Transverse colon (tissue), 3 donors: ENCODE data around the gene SCN5A.

ENCODE experiments used
- EP300 ChIP-seq: sonication (generic); formaldehyde crosslinking; IDR thresholded peaks from one replicate; pipeline ENCODE4 v1.6.1; 2017; ENCODE audit warnings: antibody characterized with exemption, low read depth
- TF ChIP-seq, protein P1 (sequence below), 5 experiments: fragments of 200-600 bp in 3 of 5; fragments of 450-650 bp in 2 of 5; sonication (generic) in 3 of 5; IDR thresholded peaks; 1 replicate in 2 of 5; 2 replicates in 3 of 5; pipeline ENCODE4 v1.5.1; 2016 to 2017; ENCODE audit warnings: antibody characterized with exemption in 5 of 5, inconsistent platforms in 3 of 5, mild to moderate bottlenecking in 2 of 5, moderate library complexity in 1 of 5

DNA sequence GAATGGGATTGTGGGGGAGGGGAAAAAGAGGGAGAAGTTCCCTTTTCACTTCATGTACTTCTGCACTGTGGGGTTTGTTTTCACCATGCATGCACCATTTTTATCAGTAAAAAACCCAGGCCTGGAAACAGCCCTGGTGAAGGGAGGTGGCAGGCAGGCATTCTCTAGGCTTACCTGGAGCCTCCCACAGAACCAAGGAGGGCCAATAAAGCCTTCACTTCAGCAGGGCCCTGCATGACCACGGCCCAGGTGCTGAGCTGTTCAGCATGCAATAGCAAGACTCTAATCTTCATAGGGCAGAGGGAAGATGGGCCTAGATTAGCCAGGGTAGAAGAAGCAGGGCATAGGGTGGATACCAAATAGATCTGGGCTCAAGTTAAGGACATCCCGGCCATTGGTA is 49.6 kb downstream of the SCN5A start:
- TF ChIP-seq, protein P1, sequence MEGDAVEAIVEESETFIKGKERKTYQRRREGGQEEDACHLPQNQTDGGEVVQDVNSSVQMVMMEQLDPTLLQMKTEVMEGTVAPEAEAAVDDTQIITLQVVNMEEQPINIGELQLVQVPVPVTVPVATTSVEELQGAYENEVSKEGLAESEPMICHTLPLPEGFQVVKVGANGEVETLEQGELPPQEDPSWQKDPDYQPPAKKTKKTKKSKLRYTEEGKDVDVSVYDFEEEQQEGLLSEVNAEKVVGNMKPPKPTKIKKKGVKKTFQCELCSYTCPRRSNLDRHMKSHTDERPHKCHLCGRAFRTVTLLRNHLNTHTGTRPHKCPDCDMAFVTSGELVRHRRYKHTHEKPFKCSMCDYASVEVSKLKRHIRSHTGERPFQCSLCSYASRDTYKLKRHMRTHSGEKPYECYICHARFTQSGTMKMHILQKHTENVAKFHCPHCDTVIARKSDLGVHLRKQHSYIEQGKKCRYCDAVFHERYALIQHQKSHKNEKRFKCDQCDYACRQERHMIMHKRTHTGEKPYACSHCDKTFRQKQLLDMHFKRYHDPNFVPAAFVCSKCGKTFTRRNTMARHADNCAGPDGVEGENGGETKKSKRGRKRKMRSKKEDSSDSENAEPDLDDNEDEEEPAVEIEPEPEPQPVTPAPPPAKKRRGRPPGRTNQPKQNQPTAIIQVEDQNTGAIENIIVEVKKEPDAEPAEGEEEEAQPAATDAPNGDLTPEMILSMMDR (IDR thresholded peaks at IDR 0.05): no peak
- TF ChIP-seq EP300: no peak
